Umbilical cord (tissue), 2 donors: ENCODE data around the gene MECR. TPM values are rescaled to one million over a fixed set of nuclear protein-coding genes. Genes with fewer than 3 reads are reported as not detected.
"Not testable (repeated sequence)": the region's sequence is repeated elsewhere in the genome, so short reads cannot be mapped to it uniquely, and the experiment has no call there.

ENCODE experiments used
- DNase-seq: peaks from one replicate; pipeline ENCODE4 v3.0.0-alpha.2; 2015; ENCODE audit warnings: low spot score
- total RNA-seq: library from RNA; depleted of rRNA; stranded (reverse); fragments of >200 nt; gene quantifications from one replicate; pipeline ENCODE4 v1.2.3, GENCODE V29; 2014; ENCODE audit warnings: low replicate concordance; ENCODE audit not compliant: insufficient read depth

Gene MECR
- total RNA-seq, 1 donor from 2014 or later, result 12.3 TPM

- DNase-seq, result peak; percentile 67
Observed at GRCh38 chr1:29237129-29237821, 6.5 kb upstream of the MECR start.

GRCh38 chr1:29236712-29237128, 6.0 kb upstream of the MECR start:
- DNase-seq, result peak; percentile 42

DNA sequence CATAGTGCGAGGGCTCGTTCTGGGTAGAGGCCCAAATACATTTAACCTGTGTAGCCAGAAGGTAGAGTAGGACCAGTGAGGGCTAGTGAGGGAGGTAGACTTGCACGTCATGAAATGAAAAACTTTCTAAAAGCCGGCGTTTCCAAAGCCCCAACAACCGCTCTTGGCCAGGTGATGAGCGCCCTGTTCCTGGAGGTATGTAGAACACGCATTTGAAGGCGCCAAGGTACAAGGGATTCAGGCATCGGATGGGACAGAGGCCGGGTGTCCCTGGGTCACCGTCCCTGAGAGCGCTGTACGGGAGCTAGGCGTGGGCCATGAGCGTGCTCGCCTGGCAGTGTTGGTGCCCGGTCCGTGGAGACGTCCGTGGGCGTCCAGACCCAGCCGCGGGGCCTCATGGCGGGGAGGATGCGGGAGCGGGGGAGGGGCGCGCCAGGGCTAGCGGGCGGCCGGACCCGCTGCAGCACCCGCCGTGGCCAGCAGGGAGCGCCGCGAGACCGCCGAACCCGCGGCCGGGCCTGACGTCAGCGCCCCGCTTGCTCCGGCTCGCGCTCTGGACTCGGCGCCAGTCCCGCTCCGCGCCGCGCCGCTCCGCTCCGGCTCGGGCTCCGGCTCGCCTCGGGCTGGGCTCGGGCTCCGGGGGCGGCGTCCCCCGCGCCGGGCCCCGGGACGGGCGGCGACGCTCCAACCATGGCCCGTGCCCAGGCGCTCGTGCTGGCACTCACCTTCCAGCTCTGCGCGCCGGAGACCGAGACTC, 5.4 kb upstream of the MECR start, which contains the start of gene PTPRU:
Gene PTPRU, plus strand, starts transcription at position 568 of the 757 bp plus-strand sequence. Its CDS starts 123 bp downstream, at position 691.
- DNase-seq, result peak; percentile 69

- DNase-seq, result not testable (repeated sequence)
Observed at GRCh38 chr1:29234881-29235280, 4.1 kb upstream of the MECR start.

DNA sequence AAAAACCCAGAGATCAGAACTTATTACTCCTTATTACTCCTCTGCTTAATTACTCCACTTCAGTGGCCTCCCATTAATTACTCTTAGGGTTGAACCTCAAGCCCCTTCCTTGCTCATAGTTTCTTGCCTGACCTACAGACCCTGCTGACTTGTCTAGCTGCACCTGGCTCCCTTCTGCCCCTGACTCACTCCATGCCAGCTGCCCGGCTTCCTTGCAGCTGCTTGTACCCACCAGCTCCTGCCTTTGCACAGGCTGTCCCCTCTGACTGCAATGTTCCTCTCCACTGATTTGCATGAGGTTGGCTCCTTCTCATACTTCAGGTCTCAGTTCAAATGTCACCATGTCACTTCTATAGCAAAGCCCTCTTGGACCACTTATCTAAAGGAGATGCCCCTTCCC, 3.7 kb upstream of the MECR start:
- DNase-seq, result no peak

DNA sequence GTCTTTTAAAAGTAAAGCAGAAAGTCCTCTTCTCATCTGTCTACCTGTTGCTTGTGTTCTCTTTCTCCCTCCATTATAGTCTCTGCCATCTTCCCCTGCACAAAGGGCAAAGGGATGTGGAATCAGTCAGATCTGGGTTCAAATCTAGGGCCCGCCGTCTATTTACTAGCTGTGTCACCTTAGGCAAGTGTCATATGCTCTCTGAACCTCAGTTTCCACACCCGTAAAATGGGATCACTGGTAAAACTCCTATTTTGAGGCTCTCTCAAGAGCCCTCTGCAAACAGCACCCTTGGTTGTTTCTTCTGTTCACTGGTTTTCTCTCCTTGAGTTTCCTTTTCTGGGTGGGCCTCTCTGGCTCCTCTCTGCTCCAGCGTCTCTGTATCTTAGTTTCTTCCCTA, 3.0 kb upstream of the MECR start:
- DNase-seq, result no peak

GRCh38 chr1:29232387-29232786, 1.7 kb upstream of the MECR start:
- DNase-seq, result no peak

DNA sequence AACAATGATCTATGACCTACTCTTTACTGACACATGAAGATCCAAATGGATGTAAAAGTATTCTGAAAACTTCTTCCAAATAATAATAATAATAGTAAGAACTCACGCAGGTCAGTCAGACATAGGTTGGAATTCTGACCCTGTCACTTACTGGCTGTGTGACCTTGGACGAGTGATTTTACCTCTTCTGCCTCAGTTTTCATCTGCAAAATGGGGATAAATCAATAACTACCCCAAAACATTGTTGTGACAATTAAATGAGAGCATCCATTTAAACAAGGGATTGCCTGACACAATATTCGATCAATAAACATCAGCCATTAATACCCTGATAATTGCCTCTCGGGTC, 556 bp downstream of the MECR start:
- DNase-seq, result no peak

- DNase-seq, result no peak
Observed at GRCh38 chr1:29227511-29227910, 3.2 kb downstream of the MECR start.

- DNase-seq, result no peak
Observed at GRCh38 chr1:29225361-29225760, 5.4 kb downstream of the MECR start.

DNA sequence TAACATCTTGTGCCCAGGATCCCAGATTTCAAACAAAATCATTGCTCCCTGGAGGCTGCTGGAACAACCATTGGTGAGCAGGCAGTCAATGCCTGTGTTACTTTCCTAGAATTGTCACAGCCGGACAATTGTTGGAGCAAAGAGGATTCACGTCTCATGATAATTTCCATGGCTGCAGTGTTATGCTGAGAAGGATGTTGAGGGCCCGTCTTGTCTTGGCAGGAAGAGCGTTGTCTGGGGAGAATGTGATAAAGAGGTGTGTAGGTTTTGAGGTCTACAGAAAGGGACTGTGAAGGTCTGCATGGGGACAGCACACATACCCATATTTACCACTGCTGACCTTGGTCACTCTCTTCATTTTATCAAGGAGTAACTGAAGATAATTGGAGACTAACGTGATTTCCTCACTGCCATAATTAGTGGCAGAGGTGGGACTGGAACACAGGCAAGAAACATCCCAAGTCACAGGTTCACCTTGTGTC, 6.3 kb downstream of the MECR start:
- DNase-seq, result no peak

DNA sequence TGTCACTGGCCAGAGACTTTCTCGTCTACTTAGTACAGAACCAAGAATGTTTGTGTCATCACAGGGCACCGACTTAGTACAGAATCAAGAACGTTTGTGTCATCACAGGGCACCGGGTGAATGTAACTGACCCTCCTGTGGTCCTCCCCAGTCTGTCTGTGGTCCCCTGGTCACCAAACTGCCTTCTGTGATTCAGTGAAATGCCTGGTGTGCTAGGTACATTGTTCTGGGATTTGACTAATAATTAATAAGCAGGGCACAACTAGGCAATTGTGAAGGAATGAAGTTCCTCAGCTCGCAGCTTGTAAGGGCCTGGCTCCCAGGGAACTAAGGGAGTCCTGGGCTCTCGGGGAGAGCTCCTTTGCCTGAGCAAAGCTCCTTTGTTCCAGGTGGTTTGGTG, 7.2 kb downstream of the MECR start:
- no peak for DNase-seq

- no peak for DNase-seq
Observed at GRCh38 chr1:29222686-29223085, 8.0 kb downstream of the MECR start.

DNA sequence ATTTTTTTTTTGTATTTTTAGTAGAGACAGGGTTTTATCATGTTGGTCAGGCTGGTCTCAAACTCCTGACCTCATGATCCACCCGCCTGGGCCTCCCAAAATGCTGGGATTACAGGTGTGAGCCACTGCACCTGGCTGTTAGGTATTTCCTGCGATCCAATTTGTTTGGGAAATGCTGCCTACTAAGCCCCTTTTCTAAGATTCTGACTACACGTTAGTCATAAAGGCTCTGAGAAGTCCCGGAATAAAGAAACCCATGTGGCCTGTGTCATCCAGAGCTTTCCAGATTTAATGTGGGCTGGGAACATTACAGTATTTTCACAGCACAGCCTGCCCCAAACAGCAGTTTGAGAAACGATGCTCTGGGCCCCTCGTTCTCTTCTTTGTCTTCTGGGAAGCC, 8.5 kb downstream of the MECR start:
- DNase-seq, result not testable (repeated sequence)

- no peak for DNase-seq
Observed at GRCh38 chr1:29221296-29221695, 9.4 kb downstream of the MECR start.

GRCh38 chr1:29218223-29218622, 12.5 kb downstream of the MECR start:
- DNase-seq, result no peak

- no peak for DNase-seq
Observed at GRCh38 chr1:29217633-29218032, 13.1 kb downstream of the MECR start.

- no peak for DNase-seq
Observed at GRCh38 chr1:29213055-29213454, 17.7 kb downstream of the MECR start.

GRCh38 chr1:29211086-29212030, 19.4 kb downstream of the MECR start:
- no peak for DNase-seq

- no peak for DNase-seq
Observed at GRCh38 chr1:29210278-29211085, 20.3 kb downstream of the MECR start.

- no peak for DNase-seq
Observed at GRCh38 chr1:29209173-29209572, 21.6 kb downstream of the MECR start.
